GM19397 (cell line): ENCODE data around the gene ROBO1.
"Not testable (repeated sequence)": the region's sequence is repeated elsewhere in the genome, so short reads cannot be mapped to it uniquely, and the experiment has no call there.

Experiments used
- ATAC-seq: cut with Tn5 transposase; IDR thresholded peaks from one replicate; pipeline ENCODE4 v1.9.1; 2021; ENCODE audit warnings: mild to moderate bottlenecking, moderate library complexity; ENCODE audit not compliant: unreplicated experiment

The ROBO1 gene

DNA sequence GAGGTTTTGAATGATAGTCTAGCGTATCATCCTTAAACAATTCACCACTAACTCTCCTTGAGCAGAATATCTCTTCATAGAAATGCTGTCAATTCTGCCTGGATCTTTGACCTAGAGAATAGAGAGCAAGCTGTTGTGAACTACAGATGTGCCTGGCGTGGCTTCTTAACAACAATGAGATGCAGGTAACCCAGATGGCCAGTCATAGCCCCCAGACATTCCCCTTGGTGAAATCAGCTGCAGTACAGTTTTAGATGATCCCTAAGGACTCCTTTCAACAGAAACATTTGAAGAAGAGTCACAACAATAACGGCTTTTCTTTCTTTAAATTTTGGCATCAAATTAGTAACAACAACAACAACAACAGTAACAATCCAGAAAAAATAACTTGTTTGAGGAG lies 1041.3 kb downstream of the ROBO1 start:
- ATAC-seq, result no peak

DNA sequence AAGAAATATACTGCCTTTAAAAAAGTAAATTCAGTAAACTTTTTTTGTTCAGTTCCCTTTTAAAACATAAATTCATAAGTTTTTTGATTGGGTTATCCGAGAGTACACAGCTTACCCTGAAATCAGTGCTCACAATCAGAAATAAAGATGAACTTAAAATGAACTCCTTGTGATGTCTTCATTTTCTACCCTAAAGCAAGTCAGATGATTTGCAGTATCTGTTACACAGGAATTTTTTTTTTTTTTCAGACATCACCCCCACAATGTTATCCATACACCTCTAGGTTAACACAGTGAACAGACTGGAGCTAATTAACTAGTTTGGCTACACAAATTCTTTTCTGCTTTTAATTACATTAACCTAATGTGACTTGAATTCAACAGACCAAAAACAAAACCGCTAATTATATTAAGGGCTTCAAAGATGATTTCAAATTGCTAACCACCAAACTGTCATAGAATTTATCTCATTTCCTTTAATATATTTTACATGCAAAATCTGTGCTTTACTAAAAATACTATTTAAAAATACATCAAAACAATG lies 1042.0 kb downstream of the ROBO1 start:
- no peak for ATAC-seq

DNA sequence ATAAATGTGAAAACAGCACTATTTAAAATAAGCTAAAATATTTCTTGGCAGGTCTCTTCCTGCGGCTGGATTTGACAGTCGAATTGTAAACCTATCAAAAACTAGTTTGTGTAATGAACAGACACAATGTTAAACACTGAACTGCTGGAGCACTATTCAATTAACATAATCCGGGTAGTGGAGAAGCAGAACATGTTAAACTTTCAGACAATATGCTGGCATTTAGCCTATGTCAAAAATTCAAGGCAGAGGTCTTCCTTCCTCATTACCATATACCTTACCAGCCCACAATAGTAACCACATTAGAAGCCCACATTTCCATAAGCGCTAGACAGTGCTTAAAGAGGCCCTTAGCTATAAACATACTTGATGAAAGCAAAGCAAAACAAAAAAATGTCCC lies 1042.9 kb downstream of the ROBO1 start:
- no peak for ATAC-seq

DNA sequence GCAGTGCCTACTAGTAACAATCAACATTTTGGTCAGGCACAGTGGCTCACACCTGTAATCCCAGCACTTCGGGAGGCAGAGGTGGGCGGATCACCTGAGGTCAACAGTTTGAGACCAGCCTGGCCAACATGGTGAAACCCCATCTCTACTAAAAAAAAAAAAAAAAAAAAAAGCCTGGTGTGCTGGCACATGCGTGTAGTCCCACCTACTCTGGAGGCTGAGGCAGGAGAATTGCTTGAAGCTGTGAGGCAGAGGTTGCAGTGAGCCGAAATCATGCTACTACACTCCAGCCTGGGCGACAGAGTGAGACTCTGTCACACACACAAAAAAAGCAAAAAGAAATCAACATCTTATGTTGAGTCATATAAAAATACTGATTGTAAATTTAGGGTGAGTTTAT lies 1043.4 kb downstream of the ROBO1 start:
- not testable (repeated sequence) for ATAC-seq

DNA sequence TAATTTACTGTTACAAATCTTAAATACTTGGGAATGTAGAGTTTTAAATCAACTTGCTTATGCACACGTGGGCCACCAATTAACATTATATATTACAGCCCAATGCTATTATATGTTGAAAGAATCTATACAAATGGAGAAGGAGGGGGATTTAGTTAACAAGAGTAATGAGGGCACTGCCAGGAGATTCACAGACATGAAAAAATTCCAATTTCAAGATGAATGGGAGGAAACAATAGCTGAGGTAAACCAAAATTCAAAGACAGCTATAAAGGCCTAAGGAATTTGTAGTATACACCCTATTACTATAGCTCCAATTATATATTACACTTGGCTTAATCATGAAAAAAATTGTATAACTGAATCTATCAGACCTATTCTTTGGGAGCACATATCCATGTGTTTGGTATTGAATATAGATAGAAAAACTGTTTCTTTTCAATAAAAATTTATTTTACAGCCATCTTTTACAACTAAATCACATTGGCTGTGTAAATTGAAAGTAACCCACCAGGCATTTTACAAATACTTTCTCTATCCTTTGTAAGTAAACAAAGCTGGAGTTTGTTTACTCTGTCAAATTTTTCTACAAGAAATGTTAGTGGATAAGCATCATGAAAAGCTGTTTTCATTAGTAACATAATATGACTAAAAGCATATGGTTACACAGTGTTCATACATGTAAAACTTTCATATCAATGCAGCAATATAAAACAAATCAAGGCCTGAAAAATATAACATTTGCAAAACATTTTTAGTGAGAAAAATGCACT lies 1045.8 kb downstream of the ROBO1 start:
- ATAC-seq, result no peak

DNA sequence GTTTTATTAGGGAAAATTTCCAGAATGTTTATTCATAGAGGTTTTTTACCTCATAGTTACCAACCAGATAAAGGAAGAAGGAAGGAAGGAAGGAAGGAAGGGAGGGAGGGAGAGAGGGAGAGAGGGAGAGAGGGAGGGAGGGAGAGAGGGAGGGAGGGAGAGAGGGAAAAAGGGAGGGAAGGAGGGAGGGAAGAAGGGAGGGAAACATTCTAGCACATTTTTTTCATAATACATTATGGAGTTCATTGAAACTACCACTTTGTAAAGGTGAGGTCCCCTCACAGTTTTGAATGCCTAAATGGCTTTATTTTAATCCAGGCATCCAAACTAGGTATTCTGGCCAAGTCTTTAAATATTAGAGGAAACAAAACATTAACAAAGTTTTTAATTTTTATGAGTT lies 1049.1 kb downstream of the ROBO1 start:
- no peak for ATAC-seq

DNA sequence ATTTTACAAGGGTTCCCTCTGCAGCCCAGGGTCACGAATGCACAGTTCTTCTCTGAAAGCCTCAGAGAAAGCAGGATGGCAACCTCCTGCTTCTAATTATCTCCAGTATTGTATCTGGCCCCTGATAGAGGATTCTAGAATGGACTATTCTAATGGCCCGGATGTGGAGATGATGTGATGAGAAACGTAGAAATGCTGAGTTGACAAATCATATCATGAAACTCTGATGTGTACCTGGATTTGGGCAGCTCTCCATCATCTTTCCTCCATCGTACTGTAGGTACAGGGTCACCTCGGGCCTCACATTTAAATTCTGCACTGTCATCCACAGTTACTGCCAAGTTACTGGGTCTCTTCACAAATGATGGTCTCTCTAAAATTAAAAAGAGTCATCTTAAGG lies 1050.8 kb downstream of the ROBO1 start:
- no peak for ATAC-seq

DNA sequence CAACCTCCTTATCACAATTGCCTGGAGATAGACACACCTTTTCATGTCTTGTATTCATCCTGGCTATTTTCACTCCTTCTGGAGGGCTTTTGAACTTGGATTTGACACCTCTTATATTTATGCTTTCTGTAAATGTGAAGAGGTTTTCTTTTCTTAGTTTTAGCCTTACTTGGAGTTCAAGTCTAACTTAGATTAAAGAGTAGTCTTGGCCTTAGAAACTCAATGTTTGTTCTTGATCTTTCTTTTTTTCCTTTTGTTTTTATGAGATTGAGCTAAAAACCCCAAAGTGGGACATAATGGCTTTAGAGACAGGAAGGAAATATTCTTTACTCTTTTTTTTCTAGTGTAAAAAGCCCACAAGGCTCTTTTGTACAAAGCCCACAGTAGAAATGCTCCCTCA lies 1054.9 kb downstream of the ROBO1 start:
- ATAC-seq, result no peak

DNA sequence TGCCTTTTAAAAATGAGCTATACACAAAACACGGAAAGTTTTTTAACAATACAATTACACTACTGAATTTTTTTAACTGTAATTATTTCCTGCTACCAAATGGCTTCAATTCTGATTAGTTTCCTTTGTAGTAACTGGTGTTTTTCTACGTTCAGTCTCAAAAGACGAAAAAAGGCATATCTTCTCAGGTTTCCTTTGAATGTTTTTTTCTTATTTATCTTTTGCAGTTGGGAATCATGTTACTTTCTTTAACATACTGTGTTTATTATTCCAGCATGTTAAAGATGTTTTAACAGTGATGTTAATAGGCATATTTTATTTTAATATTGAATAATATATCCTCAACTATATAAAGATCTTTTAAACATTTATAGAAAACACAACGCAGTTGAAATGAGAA lies 1055.5 kb downstream of the ROBO1 start:
- ATAC-seq, result no peak

DNA sequence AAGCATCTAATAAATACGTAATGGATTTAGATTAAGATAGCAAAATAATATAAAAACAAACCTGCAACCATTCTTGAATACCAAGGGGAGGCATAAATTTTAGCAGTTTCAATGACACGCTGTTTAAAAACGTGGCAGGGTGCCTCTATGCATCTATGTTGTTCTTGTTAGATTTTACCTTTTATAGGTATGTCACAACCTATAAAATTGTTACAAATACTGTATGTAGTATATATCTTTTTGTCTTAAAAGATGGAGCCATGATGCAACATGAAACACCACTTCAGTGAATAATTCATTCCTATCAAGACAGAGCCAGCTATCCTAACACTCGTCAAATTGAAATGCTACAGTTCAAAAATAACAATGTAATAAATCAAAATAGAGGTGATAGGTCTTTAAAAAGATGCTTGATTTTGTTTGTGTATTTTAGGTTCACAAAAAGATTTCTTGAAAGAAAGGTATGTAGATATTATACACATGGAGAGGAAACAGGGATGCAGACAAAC lies 1059.2 kb downstream of the ROBO1 start:
- no peak for ATAC-seq

DNA sequence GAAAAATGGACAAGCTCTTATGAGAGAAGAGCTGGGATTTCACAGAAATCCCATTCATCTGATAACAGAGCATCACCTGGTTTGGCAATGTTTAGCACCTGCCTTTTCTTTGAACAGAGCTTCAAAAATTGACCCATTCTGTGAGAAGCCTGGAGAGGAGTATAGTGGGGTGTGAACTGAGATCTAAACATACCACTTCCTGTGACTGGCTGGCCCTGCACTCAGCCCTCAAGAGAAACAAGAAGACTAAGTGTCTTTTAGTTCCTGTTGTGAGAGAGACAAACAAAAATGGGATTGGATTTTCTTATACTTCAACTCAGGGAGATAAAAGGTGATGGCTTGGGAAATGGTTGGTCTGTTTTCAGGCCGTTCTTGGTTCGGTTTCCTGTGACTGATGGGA lies 1060.2 kb downstream of the ROBO1 start:
- ATAC-seq, result no peak

DNA sequence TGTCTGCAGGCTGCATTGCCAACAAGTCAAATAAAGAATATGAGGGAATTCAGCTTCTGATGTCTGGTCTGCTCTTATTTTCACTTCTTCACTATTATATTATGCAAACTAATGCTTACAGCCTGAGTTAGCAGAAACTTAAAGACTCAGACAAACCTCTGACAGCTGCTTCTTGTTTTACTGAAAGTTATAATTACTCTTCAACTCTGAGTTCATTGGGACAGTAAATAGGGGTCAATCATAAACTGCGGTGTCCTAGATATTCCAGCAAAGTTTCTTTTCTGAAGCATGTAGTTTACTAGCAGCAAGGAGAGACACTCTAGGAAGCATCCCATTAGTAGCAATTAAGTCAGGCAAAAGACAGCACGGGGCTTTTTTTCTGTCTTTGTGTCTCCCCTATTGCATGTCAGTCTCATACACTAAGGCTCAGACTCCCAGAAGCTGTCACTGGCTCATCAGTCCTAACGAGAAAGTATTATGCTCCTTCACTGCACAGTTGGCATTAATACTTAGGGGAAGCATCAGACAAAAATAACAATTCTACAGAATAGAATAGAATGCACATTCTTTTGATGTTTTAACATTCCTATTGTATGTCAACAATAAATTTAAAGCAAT lies 1060.8 kb downstream of the ROBO1 start:
- ATAC-seq, result no peak

DNA sequence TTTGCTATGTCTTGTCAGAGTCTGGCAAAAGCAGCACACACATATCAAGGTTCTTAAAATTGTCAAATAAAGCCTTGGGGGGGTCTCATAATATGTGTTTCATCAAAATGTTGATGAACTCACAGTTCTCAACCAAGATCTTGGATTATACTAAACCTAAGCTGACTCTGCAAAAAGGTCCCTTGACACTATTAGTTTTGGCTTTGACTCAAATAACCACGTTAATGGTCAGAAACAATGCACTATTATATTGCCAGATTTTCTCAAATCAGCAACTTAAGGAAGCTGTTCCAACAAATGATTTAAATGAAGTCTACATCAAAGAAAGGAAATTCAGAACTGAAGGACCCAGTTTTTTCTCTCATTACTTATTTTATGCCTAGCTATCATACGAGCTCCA lies 1063.9 kb downstream of the ROBO1 start:
- no peak for ATAC-seq

DNA sequence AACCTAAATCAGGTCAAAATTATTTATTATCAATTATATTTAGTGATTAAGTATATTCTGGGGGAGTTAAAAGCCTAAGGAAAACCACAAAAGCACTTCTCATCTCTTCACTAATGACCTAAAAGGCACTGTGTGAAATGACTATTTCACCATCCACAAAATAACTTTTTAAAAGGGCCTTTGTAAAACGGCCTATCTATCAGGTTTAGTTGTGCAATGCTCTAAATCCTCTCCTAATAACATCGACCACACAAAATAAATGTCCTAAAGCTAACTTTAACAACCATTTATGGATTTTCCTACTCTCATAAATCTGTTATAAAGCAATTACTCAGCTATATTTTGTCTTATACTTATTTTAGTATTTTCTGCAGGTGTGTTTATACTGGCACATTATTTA lies 1066.3 kb downstream of the ROBO1 start:
- ATAC-seq, result no peak

DNA sequence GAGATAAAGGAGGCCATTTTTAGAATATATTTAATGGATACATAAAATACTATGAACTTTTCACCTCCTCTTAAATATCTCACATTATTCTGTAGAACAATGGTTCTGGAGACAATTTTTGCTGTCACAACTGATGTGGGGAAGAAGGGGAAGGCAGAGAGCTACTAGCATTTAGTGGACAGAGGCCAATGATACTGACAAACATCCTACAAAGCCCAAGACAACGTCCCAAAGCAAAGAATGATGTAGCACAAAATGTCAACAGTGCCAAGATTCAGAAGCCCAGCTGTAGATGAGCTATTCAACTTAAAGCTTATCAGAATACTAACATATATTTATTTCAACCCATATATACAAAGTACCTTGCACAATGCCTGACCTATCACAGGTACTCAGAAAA lies 1069.4 kb downstream of the ROBO1 start:
- ATAC-seq, result no peak

DNA sequence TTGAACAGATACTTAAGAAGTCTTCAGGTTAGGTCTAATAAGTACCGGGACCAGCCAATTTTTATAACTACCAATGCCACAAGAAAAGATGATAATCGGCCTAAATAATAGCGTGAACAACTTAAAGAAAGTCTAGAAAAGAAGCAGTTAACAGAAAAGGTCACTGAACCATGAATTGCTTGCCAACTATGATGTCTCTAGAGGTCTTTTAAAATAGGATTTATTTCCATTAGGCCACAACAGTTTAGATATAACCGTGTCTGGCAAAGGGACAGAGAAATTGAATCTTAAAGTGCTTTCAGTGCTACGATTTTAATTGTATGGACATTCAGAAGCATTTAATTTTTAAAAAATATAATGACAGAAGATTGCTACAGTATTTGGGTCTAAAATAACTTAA lies 1070.4 kb downstream of the ROBO1 start:
- ATAC-seq, result no peak

DNA sequence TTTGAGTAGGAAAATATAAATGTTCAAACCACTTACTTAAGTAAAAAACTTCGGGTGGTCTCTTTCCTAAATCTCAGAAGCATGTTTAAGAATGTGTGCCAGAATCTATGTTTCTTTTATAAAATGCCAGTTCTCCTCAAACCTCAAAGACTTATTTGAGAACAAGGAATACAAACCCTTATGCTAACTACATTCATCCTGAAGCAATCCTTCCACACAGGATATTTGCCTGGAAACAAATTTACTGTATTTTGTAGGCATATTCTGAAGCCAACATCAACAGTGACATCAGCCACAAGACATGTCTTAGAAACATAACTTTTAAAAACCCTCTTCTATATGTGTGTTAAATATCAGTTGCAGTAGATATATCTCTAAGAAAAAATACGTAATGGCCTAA lies 1077.0 kb downstream of the ROBO1 start:
- ATAC-seq, result no peak

DNA sequence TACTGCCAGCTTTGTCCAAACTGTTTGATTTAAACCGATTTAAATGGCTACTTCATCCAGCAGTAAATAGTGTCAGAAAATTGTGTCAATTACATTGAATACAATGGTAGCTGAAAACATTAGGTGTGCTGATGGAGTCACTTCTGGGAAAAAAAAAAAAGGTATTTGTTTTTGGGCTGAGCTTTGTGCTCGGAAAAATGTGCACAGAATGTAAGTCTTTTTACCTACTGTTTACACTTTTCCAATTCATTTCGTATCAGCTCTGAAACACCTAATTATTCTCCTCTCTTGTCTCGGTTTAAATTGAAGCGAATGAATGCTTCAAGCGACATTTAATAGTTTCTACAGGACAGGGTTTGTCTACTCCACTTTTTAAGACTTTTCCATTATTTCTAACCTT lies 1078.4 kb downstream of the ROBO1 start:
- no peak for ATAC-seq

DNA sequence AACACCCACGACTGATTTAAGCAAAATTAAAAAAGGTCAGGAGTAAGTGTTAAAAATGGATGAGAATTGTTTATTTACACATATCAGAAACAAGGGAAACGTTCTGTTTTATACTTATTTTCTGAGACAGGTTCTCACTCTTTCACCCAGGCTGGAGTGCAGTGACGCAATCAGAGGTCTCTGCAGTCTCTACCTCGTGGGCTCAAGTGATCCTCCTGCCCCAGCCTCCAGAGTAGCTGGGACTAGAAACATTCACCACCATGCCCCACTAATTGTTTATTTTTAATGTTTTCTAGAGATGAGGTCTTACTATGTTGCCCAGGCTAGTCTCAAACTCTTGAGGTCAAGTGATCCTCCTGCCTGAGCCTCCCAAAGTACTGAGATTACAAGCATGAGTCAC lies 1080.3 kb downstream of the ROBO1 start:
- ATAC-seq, result no peak

DNA sequence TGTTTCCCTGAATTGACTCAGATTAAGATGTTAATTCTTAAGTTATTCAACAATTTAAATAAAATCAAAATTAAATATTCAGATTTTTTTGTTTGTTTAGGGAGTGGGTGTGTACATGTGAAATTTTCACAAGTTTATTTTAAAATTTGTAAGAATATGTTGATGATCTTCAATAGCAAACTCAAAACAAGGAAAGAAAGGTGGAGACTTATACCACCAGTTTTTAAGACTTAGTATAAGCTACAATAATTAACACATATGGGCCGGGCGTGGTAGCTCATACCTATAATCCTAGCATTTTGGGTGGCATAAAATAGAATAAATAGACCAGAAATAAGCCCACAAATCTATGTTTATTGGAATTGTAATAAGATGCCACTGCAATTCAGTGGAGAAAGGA lies 1084.5 kb downstream of the ROBO1 start:
- no peak for ATAC-seq

DNA sequence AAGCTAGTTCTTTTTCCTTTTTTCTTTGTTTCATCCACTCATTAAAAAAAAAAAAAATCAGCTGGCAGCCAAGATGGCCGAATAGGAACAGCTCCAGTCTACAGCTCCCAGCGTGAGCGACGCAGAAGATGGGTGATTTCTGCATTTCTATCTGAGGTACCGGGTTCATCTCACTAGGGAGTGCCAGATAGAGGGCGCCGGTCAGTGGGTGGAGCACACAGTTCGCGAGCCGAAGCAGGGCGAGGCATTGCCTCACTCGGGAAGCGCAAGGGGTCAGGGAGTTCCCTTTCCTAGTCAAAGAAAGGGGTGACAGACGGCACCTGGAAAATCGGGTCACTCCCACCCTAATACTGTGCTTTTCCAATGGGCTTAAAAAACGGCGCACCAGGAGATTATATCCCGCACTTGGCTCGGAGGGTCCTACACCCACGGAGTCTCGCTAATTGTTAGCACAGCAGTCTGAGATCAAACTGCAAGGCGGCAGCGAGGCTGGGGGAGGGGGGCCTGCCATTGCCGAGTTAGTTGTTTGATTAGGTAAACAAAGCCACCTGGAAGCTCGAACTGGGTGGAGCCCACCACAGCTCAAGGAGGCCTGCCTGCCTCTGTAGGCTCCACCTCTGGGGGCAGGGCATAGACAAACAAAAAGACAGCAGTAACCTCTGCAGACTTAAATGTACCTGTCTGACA lies 1092.5 kb downstream of the ROBO1 start:
- not testable (repeated sequence) for ATAC-seq

DNA sequence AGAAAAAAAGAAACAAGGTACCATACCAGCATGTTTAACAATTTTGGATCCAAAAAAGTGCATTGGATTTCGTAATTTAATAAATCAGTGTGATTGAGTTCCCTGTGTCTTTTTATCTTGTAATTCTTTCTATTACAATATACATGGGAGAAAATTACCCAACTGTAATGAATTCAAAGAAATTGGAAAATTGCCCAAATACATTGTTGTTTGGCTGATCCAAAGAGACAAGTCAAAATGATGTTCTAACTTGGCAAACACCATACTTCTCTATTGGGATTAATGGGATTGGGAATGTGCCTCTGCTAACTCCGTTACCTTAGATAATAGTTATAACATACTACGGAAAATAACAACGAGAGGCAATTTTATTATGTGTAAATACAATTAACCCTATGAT lies 1097.1 kb downstream of the ROBO1 start:
- no peak for ATAC-seq
